ENCODE measurements around the gene GMDS.

GRCh38 chr6:1654054-1654453 is 591.4 kb downstream of the GMDS start:
- TF ChIP-seq CTCF (IDR thresholded peaks at IDR 0.05; ENCODE audit: low read depth, low read length) (no peak), EZH2phosphoT487 (IDR thresholded peaks at IDR 0.05; ENCODE audit: low read depth) (no peak)

Data from OCI-LY3 (cell line).